ENCODE data around the gene MLXIP.

MLXIP gene

GRCh38 chr12:122032580-122032979 is 46.0 kb upstream of the MLXIP start:
- H3F3A ChIP-seq (ENCODE audit: low read depth) = no peaks in the 10 kb centered on the region
- H3K36me3 ChIP-seq (ENCODE audit: insufficient read depth, low read length) = peaks cover 34% of the 10 kb centered on the region; the same call in 1 of the 2 replicates
- no peak overlapping the region for H3K4me3 ChIP-seq (ENCODE audit: low read length, poor library complexity, severe bottlenecking)
- peaks cover 60% of the 10 kb centered on the region for H3K79me2 ChIP-seq (ENCODE audit: insufficient read depth, low read length)
- no peak overlapping the region for H3K4me2 ChIP-seq (ENCODE audit: low read depth, low read length, poor library complexity, severe bottlenecking)
- H2AFZ ChIP-seq (ENCODE audit: low read length) = no peak overlapping the region
- no peaks in the 10 kb centered on the region for H3K27me3 ChIP-seq (ENCODE audit: insufficient read depth, low read length, poor library complexity, severe bottlenecking)
- no peak overlapping the region for H3K9ac ChIP-seq (ENCODE audit: low read depth, low read length, poor library complexity, severe bottlenecking)
- H3K9me2 ChIP-seq (replicated peaks; ENCODE audit: low read depth, low read length) = no peaks in the 10 kb centered on the region
- TF ChIP-seq EZH2phosphoT487 (IDR thresholded peaks at IDR 0.05; ENCODE audit: borderline replicate concordance) (no peak), CTCF (conservative IDR thresholded peaks at IDR 0.05; ENCODE audit: low read length) (no peak)
- peaks cover 9% of the 10 kb centered on the region for H3K4me1 ChIP-seq (ENCODE audit: insufficient read depth, low read length, poor library complexity, severe bottlenecking)
- no peaks in the 10 kb centered on the region for H3K9me3 ChIP-seq (ENCODE audit: insufficient read depth, low read depth, low read length)
- peaks cover 32% of the 10 kb centered on the region for H4K20me1 ChIP-seq (ENCODE audit: insufficient read depth, low read length, poor library complexity, severe bottlenecking)

DNA sequence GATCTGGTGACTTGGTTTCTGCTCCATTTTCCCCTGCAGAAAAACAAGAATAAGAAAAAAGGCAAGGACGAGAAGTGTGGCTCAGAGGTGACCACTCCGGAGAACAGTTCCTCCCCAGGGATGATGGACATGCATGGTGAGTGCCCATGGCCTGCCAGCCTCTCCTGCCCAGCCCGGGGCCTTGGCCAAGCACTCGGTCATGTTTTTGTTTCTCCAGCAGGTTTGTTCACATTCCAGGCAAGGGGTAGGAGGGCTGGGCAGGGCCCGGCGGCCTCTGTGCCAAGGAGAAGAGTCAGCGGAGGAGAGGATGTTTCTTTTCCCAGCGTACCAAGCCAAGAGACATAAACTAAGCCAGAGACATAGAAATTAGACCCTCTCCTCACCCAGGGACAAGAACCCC is 43.3 kb upstream of the MLXIP start:
- H3K4me3 ChIP-seq (ENCODE audit: low read length, poor library complexity, severe bottlenecking) = no peak overlapping the region
- no peaks in the 10 kb centered on the region for H3F3A ChIP-seq (ENCODE audit: low read depth)
- H3K79me2 ChIP-seq (ENCODE audit: insufficient read depth, low read length) = peaks cover 33% of the 10 kb centered on the region; the same call in 1 of the 2 replicates
- H3K9ac ChIP-seq (ENCODE audit: low read depth, low read length, poor library complexity, severe bottlenecking) = no peak overlapping the region
- H4K20me1 ChIP-seq (ENCODE audit: insufficient read depth, low read length, poor library complexity, severe bottlenecking) = peaks cover 9% of the 10 kb centered on the region
- H3K27me3 ChIP-seq (ENCODE audit: insufficient read depth, low read length, poor library complexity, severe bottlenecking) = no peaks in the 10 kb centered on the region
- H2AFZ ChIP-seq (ENCODE audit: low read length) = no peak overlapping the region
- no peak for TF ChIP-seq EZH2phosphoT487 (IDR thresholded peaks at IDR 0.05; ENCODE audit: borderline replicate concordance)
- TF ChIP-seq CTCF (conservative IDR thresholded peaks at IDR 0.05; ENCODE audit: low read length) = no peak
- peaks cover 45% of the 10 kb centered on the region; the same call in 1 of the 2 replicates for H3K36me3 ChIP-seq (ENCODE audit: insufficient read depth, low read length)
- no peak overlapping the region for H3K4me2 ChIP-seq (ENCODE audit: low read depth, low read length, poor library complexity, severe bottlenecking)
- no peaks in the 10 kb centered on the region for H3K9me2 ChIP-seq (replicated peaks; ENCODE audit: low read depth, low read length)
- no peaks in the 10 kb centered on the region for H3K9me3 ChIP-seq (ENCODE audit: insufficient read depth, low read depth, low read length)
- no peaks in the 10 kb centered on the region for H3K4me1 ChIP-seq (ENCODE audit: insufficient read depth, low read length, poor library complexity, severe bottlenecking)

GRCh38 chr12:122036153-122036552 is 42.4 kb upstream of the MLXIP start:
- peaks cover 26% of the 10 kb centered on the region; the same call in 1 of the 2 replicates for H3K79me2 ChIP-seq (ENCODE audit: insufficient read depth, low read length)
- H3K4me2 ChIP-seq (ENCODE audit: low read depth, low read length, poor library complexity, severe bottlenecking) = no peak overlapping the region
- no peaks in the 10 kb centered on the region for H3F3A ChIP-seq (ENCODE audit: low read depth)
- TF ChIP-seq CTCF (conservative IDR thresholded peaks at IDR 0.05; ENCODE audit: low read length) = no peak
- TF ChIP-seq EZH2phosphoT487 (IDR thresholded peaks at IDR 0.05; ENCODE audit: borderline replicate concordance) = no peak
- H3K27me3 ChIP-seq (ENCODE audit: insufficient read depth, low read length, poor library complexity, severe bottlenecking) = no peaks in the 10 kb centered on the region
- peaks cover 8% of the 10 kb centered on the region for H4K20me1 ChIP-seq (ENCODE audit: insufficient read depth, low read length, poor library complexity, severe bottlenecking)
- no peaks in the 10 kb centered on the region for H3K9me3 ChIP-seq (ENCODE audit: insufficient read depth, low read depth, low read length)
- no peak overlapping the region for H2AFZ ChIP-seq (ENCODE audit: low read length)
- no peaks in the 10 kb centered on the region for H3K9me2 ChIP-seq (replicated peaks; ENCODE audit: low read depth, low read length)
- no peak overlapping the region for H3K4me3 ChIP-seq (ENCODE audit: low read length, poor library complexity, severe bottlenecking)
- no peak overlapping the region for H3K9ac ChIP-seq (ENCODE audit: low read depth, low read length, poor library complexity, severe bottlenecking)
- H3K4me1 ChIP-seq (ENCODE audit: insufficient read depth, low read length, poor library complexity, severe bottlenecking) = no peaks in the 10 kb centered on the region
- peaks cover 54% of the 10 kb centered on the region; the same call in 1 of the 2 replicates for H3K36me3 ChIP-seq (ENCODE audit: insufficient read depth, low read length)

All from Loucy (cell line).